ENCODE measurements around the gene SSC4D.

- TF ChIP-seq EZH2 (IDR thresholded peaks at IDR 0.05; ENCODE audit: insufficient read depth, poor library complexity, severe bottlenecking) (no peak), EZH2phosphoT487 (IDR thresholded peaks at IDR 0.05; ENCODE audit: insufficient read depth, low read depth) (no peak)
These were observed 20.7 kb upstream of the SSC4D start for GRCh38 chr7:76430211-76430610.
